Activated T-cell treated with anti-CD3 and anti-CD28 coated beads for 24 hours (primary cell): ENCODE measurements around the gene MYO7A.

Experiments used
- DNase-seq: peaks from one replicate; pipeline ENCODE4 v3.0.0-alpha.2; 2020; ENCODE audit warnings: low read depth

MYO7A gene

DNA sequence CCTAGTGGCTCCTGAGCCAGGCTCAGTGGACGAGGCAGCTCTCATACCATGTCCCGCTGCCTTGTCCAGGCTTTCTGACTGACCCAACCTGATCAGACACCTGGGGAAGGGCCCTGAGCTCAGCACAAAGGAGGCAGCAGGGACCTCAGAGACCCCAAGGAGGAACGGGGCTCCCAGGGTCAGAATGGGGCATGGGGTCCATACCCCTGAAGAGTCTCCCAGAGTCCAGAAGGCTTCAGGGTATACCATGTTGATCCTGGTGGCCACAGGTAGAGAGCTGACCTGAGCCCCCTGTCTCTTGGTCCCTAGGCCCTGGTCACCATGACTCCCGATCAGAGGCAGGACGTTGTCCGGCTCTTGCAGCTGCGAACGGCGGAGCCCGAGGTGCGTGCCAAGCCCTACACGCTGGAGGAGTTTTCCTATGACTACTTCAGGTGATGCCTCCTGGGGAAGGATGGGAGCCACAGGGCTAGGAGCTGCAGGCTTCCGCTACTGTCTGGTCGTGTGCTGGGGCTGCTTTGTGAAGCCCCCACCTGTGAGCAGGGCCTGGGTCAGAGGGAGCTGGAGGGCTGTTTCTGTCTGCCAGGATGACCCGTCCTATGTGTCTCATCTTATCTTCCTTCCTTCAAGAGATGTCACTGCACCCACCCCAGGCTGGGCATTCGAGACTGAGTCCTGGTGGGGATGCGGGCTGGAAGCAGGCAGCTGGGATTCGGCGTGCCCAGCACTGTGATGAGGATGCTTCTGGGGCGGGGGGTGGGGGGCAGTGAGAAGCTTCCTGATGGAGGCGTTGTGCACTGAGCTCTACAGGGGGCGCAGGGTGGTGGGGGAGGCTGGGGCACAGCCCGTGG is 74.2 kb downstream of the MYO7A start:
- no peak for DNase-seq

DNA sequence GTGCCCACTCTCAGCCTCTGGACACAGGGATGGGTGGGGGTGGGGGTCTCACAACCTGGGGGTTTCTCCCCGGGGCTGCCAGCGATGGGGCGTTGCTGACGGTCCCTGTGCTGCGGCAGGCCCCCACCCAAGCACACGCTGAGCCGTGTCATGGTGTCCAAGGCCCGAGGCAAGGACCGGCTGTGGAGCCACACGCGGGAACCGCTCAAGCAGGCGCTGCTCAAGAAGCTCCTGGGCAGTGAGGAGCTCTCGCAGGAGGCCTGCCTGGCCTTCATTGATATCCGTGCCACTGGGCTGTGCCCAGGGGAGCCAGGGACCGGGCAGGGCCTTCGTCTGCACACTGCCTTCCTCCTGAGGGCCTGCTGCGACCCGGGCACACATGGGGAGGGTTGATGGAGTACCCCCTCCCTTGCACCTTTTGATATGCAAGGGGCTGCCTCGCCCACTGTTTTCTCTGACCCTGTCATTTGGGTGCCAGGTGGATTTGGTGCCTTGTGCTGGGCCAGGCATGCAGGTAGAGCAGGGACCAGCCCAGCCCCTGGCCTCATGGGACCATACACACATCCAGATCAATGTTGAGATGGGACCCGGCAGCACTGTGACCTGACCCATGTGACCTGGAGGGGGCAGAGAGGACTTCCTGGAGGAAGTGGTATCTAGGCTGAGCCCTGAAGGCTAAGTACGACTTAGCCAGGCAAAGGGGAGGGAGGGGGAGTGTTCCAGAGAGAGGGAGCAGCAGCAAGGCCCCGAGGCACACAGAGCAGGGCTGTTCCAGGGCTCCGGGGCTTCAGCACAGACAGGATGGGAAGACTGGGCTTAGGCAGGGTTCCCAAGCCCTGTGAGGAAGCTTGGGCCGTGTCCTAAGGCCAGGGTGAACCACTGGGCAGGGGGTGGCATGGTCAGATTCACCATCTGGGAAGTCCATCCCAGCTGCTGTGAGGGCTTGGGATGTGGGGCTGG is 75.2 kb downstream of the MYO7A start:
- DNase-seq, result no peak

DNA sequence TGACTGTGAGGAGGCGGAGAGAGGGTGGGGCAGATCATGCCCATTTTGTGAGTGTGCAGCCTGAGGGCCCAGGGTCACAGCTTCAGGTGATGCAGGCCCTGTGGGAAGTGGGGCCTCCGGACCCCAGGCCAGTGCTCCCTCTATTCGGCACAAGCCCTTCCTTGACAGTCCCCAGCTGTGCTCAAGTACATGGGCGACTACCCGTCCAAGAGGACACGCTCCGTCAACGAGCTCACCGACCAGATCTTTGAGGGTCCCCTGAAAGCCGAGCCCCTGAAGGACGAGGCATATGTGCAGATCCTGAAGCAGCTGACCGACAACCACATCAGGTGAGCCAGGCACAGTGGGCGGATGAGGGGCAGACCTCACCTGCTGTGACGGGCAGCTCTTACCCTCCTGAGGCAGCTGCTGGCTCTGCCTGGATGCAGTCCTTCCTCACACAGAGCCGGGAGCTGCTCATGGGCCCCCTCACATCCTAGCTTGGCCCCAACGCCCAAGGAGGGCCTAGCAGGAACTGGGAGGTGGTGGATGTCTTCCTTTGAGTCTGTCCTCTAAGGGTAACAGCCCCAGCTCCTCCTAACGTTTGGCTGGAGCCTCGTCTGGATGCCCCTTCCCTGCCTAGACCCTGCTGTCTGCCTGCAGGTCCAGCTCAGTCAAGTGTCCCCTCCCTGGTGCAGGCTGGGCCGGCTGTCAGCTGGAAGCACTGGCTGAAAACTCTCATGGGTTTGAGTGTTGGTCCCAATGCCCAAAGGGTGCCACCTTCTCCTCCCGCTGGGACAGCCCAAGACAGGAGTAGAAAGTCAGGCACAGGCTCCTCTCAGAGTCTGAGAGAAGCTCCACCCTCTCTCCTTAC is 76.1 kb downstream of the MYO7A start:
- no peak for DNase-seq

DNA sequence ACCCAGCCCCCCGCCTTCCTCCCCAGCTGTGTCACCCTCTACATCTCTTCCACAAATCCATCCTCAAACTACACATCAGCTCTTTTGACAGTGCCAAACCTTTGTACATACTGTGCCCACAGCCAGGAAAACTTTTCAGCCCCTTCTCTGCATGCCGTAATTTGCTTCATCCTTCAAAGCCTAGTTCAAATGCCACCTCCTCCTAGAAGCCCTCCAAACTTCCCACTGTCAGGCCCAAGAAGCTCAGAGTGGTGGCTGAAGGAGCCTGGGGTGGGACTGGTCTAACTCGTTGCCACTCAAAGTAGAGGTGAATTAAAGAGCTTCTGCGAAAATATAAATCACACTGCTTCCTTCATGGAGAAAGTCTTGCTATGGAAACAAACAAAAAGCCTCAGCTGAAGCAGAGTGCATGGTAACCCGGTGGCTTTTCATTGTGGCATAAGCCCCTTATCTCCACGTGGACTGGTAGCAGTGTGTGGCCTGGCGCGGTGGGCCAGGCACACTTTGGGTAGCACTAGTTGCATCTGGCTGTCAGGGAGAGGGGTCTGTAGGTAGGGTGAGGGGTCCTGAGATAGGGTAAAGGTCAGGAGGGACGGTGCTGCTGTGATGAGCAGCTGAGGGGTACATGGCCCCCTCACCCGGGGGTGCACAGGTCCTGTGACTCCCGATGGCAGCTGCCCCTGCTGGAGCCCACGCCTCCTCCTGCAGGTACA is 76.9 kb downstream of the MYO7A start:
- no peak for DNase-seq

DNA sequence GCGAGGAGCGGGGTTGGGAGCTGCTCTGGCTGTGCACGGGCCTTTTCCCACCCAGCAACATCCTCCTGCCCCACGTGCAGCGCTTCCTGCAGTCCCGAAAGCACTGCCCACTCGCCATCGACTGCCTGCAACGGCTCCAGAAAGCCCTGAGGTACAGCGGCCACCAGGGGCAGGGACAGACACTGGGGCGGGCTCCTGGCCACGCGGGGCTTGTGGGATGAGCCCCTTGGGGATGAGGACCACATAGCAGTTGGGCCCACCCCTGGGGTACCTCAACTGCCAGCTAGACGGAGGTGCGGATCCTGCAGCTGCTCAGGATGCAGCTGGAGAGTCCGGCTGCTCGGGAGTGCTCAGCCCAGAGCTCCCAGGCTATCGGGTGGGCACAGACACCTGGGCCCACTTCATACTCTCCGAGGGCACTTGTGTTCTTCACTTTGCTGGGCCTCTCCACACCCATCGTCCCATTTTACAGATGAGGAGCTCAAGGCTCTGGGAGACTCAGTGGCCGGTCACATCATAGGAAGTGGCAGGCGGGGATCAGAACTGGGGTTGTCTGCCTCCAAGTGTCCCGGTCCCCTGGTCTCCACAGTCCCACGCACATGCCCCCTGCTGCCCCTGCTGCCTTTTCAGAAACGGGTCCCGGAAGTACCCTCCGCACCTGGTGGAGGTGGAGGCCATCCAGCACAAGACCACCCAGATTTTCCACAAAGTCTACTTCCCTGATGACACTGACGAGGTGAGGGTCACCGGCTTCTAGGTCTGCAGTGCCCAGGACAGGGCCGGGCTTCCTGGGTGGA is 77.6 kb downstream of the MYO7A start:
- no peak for DNase-seq

DNA sequence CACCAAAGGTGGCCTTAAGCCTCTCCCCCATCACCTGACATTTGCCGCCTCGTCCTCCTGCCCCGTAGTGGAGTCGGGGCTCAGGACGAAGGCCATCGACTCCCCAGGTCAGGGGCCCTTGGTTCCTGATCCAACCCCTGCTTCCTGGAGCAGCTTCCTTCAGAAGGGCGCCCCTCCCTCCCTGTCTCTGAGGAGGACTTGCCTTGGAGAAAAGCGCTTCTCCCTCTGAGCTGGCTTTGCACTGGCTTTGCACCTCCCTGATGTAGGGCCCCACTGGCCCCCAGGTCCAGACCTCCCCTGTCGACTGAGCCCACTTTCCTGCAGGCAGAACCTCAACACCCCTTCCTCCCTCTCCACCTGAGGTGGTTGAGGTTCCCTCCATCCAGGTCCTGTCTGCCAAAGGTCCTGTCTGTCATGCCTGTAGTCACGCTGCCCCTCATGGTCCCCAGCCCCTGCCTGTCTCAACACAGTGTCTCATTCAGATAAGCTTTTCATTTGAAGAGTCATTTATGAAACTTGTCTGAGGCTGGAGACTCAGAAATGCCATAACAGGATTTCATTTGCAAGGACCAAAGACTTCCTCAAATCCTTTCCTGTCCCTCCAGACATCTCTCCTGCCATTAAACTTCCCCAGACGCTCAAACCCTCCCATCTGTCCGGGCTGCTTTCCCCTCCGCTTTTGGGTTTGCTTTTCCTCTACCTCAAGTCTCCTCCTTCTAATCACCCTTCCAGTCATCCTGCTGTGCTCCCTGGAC is 78.4 kb downstream of the MYO7A start:
- no peak for DNase-seq

DNA sequence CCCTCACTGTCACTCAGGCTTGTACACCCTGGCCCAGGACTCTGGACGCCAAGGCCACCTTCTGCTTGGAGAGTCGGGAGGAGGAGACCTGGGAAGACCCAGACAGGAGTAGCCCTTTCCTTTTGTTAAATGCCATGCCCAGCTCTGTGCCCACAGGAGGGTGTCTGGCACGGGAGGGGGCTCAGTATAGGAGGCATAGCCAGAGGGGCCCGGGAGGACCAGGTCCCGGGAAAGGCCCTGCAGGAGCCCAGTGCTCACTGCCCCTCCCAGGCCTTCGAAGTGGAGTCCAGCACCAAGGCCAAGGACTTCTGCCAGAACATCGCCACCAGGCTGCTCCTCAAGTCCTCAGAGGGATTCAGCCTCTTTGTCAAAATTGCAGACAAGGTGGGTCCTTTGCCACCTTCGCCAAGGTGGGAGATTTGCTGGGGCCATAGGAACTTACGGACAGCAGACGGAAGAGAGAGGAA is 79.0 kb downstream of the MYO7A start:
- DNase-seq, result no peak

DNA sequence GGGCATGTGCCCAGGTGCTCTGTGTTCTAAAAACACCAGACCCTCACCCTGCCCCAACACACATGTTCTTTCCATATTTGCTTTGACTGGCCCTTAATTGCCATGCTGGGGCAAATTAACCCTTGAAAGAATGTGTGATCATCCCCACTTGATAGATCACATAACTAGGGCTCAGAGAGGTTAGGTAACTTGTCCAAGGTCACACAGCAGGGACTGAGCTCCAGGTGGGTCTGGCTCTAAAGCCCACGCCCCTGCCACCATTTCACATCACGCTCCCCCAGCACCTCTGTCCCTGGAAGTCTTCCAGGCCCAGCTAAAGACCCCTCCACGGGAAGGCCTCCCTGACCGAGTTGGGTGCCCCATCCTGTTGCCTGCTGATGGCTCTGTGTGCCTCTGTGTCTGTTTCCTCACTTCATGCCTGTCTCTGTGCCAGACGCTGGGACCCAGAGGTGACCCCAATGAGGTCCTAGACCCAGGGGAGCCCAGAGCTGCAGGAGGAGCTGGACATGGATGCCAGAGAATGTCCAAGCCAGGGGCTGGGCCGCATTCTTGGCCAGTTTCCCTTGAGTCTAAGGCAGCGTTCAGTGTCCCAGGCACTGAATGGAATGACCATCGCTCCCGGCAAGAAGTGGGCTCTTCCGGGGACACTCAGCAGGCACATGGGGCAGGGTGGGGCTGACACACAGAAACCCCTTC is 79.7 kb downstream of the MYO7A start:
- DNase-seq, result no peak

DNA sequence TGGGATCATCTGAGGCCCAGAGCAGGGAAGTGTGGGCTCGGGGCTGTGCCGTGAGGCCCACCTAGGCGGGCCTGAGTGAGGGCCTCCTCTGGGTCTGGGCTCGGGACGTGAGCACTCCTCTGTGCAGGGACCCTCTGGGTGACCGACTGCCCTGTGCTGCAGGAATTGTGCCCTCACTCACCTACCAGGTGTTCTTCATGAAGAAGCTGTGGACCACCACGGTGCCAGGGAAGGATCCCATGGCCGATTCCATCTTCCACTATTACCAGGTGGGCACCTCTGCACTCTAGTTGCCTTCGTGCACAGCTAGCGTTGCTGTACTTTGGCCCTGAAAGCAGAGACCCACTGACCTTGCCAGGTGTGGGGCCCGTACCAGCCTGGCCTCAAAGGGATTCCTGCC is 80.5 kb downstream of the MYO7A start:
- no peak for DNase-seq

DNA sequence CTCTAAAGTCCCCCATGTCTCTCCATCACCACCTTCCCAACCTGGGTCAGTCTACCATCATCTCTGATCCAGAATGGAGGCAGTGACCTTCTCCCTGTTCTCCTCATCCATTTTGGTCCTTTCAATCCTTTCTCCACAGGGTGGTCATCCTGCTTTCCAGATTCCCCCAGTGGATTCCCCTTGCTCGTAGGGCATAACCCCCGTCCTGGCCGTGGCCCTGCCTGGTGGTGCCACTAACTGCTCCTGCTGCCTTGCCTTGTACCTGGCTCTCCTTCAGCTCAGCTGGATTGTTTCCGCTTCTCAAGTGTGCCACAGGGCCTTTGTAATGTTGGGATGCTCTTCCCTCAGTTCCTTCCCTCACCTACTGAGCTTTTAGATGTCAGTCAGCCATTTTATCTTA is 81.6 kb downstream of the MYO7A start:
- DNase-seq, result no peak

DNA sequence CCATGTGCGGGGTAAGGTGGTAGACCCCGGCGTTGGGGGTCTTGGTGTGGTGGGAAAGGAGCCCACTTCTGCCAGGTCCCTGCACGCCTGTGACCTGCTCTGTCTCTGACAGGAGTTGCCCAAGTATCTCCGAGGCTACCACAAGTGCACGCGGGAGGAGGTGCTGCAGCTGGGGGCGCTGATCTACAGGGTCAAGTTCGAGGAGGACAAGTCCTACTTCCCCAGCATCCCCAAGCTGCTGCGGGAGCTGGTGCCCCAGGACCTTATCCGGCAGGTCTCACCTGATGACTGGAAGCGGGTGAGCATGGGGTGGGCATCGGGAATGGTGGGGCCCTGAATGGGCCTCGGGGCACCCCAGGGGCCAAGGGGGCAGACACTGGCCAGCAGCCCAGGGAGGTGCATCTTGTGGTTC is 83.0 kb downstream of the MYO7A start:
- DNase-seq, result no peak

DNA sequence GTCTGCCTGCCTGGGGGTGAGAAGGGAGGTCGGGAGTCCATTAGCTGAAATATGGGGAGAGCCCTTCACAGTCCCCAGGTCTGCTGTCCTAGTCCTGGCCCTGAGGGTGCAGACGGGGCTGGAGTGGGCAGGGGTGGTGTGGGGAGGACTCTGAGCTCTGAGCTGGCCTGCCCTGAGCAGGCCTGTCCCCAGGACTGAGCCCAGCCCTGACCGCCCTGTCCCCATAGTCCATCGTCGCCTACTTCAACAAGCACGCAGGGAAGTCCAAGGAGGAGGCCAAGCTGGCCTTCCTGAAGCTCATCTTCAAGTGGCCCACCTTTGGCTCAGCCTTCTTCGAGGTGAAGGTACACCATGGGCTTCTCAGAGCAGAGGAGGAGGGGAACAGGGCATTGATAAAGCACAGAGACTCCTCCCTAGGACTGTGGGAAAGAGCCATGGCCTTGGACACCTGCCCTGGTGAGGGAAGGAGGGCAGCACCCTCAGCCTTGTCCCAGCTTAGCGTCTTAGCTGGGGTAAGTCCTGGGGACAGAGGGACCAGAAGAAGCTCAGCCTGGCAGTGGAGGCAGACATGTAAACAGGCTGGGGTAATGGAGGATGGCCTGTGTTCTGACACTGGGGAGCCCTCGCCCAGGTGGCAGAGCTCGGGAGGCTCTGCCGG is 83.7 kb downstream of the MYO7A start:
- no peak for DNase-seq

DNA sequence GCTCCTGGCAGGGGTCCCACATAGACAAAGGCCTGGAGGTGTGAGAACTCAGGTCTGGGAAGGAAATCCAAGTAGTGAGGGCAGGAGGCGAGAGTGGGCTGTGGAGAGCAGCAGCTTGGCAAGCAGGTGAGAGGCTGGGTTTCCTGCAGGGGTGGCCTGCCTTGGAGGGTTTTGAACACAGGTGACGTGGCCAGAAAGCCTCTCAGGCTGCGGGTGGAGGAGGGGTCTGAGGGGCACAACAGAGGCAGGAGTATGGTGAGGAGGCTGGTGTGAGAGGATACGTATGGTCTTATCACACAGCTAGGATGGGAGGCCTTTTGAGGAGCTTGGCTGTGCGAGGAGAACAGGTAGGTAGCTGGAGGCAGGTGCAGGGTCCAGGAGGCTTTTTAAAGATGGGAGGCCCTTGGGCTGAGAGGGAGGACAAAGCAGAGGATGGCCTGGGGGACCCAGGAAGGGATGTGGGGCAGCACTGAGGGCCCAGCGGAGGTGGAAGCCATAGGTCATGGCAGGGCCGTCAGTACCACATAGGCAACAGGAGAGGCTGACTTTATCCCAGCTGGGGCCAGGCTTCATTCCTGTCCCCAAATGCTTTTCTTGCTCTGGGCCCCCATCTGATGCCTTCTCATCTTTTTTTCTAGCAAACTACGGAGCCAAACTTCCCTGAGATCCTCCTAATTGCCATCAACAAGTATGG is 84.4 kb downstream of the MYO7A start:
- no peak for DNase-seq

DNA sequence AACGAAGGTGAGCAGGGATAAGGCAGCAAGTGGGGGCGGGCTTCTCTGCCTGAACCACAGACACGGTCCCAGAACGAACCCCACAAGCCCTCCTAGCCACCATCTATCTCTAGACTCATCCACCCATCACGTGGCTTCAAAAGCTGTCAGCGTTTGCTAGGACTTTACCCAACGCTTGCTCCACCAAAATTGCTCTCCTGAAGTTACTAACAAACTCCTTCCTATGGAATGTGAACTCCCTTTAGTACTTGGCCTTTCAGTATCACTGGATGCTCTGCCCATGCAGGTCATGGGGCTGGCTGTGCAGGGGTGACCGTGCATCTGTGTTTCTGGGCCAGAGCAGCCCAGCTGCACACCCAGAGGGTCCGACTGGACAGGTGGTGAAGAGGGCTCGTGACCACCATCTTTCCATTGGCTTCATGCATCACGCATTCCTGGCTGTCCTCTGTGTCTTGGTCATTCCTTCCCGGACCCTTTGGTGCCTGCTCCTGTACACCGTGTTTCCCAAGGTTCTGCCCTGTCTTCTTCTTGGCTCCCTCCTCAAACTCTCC is 85.1 kb downstream of the MYO7A start:
- DNase-seq, result no peak

DNA sequence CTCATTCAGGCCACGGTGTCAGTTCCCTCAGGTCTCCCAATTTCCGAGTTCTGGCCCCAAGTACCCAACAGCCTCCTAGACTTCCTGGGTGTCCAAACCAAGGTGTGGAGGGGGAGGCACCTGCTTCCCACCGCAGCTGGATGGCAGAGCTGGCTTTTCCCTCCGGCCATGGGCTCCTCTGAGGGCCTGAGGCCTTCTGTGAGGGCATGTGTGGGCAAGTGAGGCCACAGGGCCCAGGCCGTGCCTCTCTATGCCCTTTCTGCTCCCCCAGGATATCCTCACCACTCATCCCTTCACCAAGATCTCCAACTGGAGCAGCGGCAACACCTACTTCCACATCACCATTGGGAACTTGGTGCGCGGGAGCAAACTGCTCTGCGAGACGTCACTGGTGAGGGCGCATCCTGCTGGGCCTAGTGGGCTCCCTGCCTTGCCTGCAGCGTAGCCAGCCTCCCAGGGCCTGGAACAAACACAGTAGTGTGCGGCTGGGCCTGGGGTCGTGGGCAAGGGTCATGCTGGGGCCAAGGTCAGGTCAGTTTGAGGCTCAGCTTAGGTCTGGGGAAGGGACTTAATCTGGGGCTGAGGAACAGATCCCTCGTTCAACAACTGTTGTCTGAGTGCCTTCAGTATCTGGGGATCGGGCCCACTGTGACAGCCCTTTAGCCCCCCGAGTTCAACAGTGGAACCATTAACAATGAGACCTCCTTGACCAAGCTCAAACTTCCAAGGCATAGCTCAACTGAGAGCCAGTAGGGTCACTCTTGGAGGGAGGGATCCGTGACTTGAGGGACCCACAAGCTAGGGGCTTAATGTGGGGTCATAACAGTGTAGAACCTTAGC is 85.8 kb downstream of the MYO7A start:
- DNase-seq, result no peak

DNA sequence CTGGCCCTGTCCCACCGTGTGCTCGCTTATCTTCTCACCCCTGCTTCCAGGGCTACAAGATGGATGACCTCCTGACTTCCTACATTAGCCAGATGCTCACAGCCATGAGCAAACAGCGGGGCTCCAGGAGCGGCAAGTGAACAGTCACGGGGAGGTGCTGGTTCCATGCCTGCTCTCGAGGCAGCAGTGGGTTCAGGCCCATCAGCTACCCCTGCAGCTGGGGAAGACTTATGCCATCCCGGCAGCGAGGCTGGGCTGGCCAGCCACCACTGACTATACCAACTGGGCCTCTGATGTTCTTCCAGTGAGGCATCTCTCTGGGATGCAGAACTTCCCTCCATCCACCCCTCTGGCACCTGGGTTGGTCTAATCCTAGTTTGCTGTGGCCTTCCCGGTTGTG is 86.5 kb downstream of the MYO7A start:
- DNase-seq, result no peak

DNA sequence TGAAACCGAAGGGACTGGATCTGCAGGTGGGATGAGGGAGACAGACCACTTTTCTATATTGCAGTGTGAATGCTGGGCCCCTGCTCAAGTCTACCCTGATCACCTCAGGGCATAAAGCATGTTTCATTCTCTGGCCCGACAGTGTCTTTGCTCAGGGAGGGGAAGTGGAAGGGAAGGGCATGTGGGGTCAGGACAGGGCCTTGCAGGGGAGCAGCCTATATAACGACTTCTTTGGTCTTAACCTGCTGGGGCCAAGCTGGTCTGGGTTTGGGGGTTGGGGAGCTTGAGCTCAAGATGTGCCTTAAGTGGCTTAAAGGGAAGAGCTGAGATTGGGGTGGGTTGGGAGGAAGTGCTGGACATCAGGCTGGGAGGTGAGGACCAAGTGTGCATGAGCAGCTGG is 87.1 kb downstream of the MYO7A start:
- no peak for DNase-seq
